IPS DF 6.9 (cell line): ENCODE measurements around the gene EFCAB8.

Source experiments
- DNase-seq: peaks from one replicate; pipeline ENCODE4 v3.0.0-alpha.2; 2013; ENCODE audit warnings: low read depth, low spot score
- H3K27ac ChIP-seq: one replicate; pipeline ENCODE4 v1.5.1; 2013; ENCODE audit warnings: low read length, control low read depth
- H3K27me3 ChIP-seq: 2 replicates; pipeline ENCODE4 v1.6.1; 2013; ENCODE audit warnings: mild to moderate bottlenecking, low read length; ENCODE audit not compliant: control insufficient read depth, insufficient read depth
- H3K36me3 ChIP-seq: 2 replicates; pipeline ENCODE4 v1.6.1; 2013; ENCODE audit warnings: low read length; ENCODE audit not compliant: control insufficient read depth, insufficient read depth
- H3K4me1 ChIP-seq: 2 replicates; pipeline ENCODE4 v1.6.1; 2013; ENCODE audit warnings: low read length; ENCODE audit not compliant: control insufficient read depth, insufficient read depth
- H3K4me3 ChIP-seq: 2 replicates; pipeline ENCODE4 v1.5.1; 2013; ENCODE audit warnings: mild to moderate bottlenecking, low read length
- H3K9me3 ChIP-seq: 2 replicates; pipeline ENCODE4 v1.6.1; 2013; ENCODE audit warnings: low read length, inconsistent platforms; ENCODE audit not compliant: control insufficient read depth, insufficient read depth
- WGBS: extraction: QIAGEN DNeasy Blood & Tissue Kit; methylation state at CpG from one replicate; pipeline ENCODE4 v1.1.7; 2013; ENCODE audit warnings: mixed read lengths, missing lambda C conversion rate; ENCODE audit not compliant: insufficient read length, insufficient coverage; 5-methylcytosine and 5-hydroxymethylcytosine counted together

The EFCAB8 gene

GRCh38 chr20:32909451-32909850 lies 50.7 kb downstream of the EFCAB8 start:
- no CpG with 5 or more reads among the region's 9 CpGs for WGBS
- Histone ChIP-seq H3K4me3 (no peak overlapping the region), H3K27ac (no peak overlapping the region), H3K36me3 (no peaks in the 10 kb centered on the region), H3K4me1 (no peaks in the 10 kb centered on the region), H3K27me3 (no peaks in the 10 kb centered on the region), H3K9me3 (no peaks in the 10 kb centered on the region)
- DNase-seq: no peak

GRCh38 chr20:32909896-32910571 lies 51.3 kb downstream of the EFCAB8 start:
- Histone ChIP-seq H3K36me3 (no peaks in the 10 kb centered on the region), H3K9me3 (no peaks in the 10 kb centered on the region), H3K4me3 (no peak overlapping the region), H3K4me1 (no peaks in the 10 kb centered on the region), H3K27ac (no peak overlapping the region), H3K27me3 (no peaks in the 10 kb centered on the region)
- WGBS: no CpG with 5 or more reads among the region's 14 CpGs
- no peak for DNase-seq

GRCh38 chr20:32911355-32911754 lies 52.6 kb downstream of the EFCAB8 start:
- Histone ChIP-seq H3K36me3 (no peaks in the 10 kb centered on the region), H3K9me3 (no peaks in the 10 kb centered on the region), H3K27me3 (no peaks in the 10 kb centered on the region), H3K4me3 (no peak overlapping the region; the same call in 1 of the 2 replicates), H3K27ac (no peak overlapping the region), H3K4me1 (no peaks in the 10 kb centered on the region)
- no CpG with 5 or more reads among the region's 13 CpGs for WGBS
- no peak for DNase-seq

GRCh38 chr20:32912688-32913087 lies 54.0 kb downstream of the EFCAB8 start:
- H3K9me3 ChIP-seq: no peaks in the 10 kb centered on the region
- H3K4me3 ChIP-seq: no peak overlapping the region
- no peaks in the 10 kb centered on the region for H3K4me1 ChIP-seq
- H3K27ac ChIP-seq: no peak overlapping the region
- no CpG with 5 or more reads among the region's 1 CpG for WGBS
- no peaks in the 10 kb centered on the region for H3K27me3 ChIP-seq
- no peak for DNase-seq
- H3K36me3 ChIP-seq: no peaks in the 10 kb centered on the region

- Histone ChIP-seq H3K27ac (no peak overlapping the region), H3K9me3 (no peaks in the 10 kb centered on the region), H3K4me3 (no peak overlapping the region), H3K36me3 (no peaks in the 10 kb centered on the region), H3K27me3 (no peaks in the 10 kb centered on the region), H3K4me1 (no peaks in the 10 kb centered on the region)
- no CpG with 5 or more reads among the region's 1 CpG for WGBS
- no peak for DNase-seq
These were observed 55.3 kb downstream of the EFCAB8 start for GRCh38 chr20:32914031-32914430.

GRCh38 chr20:32917191-32917950 lies 58.6 kb downstream of the EFCAB8 start:
- no CpG with 5 or more reads among the region's 9 CpGs for WGBS
- DNase-seq: no peak
- Histone ChIP-seq H3K36me3 (no peaks in the 10 kb centered on the region), H3K9me3 (no peaks in the 10 kb centered on the region), H3K27ac (no peak overlapping the region), H3K4me1 (no peaks in the 10 kb centered on the region), H3K27me3 (no peaks in the 10 kb centered on the region), H3K4me3 (no peak overlapping the region)

- Histone ChIP-seq H3K36me3 (no peaks in the 10 kb centered on the region), H3K4me1 (no peaks in the 10 kb centered on the region), H3K27me3 (no peaks in the 10 kb centered on the region), H3K4me3 (no peak overlapping the region), H3K9me3 (no peaks in the 10 kb centered on the region), H3K27ac (no peak overlapping the region)
- WGBS: no CpG with 5 or more reads among the region's 12 CpGs
- no peak for DNase-seq
These were observed 59.6 kb downstream of the EFCAB8 start for GRCh38 chr20:32918296-32918695.

GRCh38 chr20:32918751-32919150 lies 60.0 kb downstream of the EFCAB8 start:
- Histone ChIP-seq H3K4me1 (no peaks in the 10 kb centered on the region), H3K4me3 (no peak overlapping the region), H3K36me3 (no peaks in the 10 kb centered on the region), H3K27ac (no peak overlapping the region), H3K9me3 (no peaks in the 10 kb centered on the region), H3K27me3 (no peaks in the 10 kb centered on the region)
- no peak for DNase-seq
- no CpG with 5 or more reads among the region's 1 CpG for WGBS

GRCh38 chr20:32920066-32920465 lies 61.3 kb downstream of the EFCAB8 start:
- H3K36me3 ChIP-seq: no peaks in the 10 kb centered on the region
- DNase-seq: no peak
- H3K27me3 ChIP-seq: no peaks in the 10 kb centered on the region
- H3K4me1 ChIP-seq: no peaks in the 10 kb centered on the region
- no peak overlapping the region for H3K27ac ChIP-seq
- no CpG with 5 or more reads among the region's 12 CpGs for WGBS
- no peak overlapping the region for H3K4me3 ChIP-seq
- no peaks in the 10 kb centered on the region for H3K9me3 ChIP-seq

GRCh38 chr20:32920530-32921298 lies 62.0 kb downstream of the EFCAB8 start:
- no peaks in the 10 kb centered on the region for H3K9me3 ChIP-seq
- no peak for DNase-seq
- H3K4me1 ChIP-seq: no peaks in the 10 kb centered on the region
- no peaks in the 10 kb centered on the region for H3K27me3 ChIP-seq
- no peak overlapping the region for H3K27ac ChIP-seq
- WGBS: no CpG with 5 or more reads among the region's 6 CpGs
- no peak overlapping the region for H3K4me3 ChIP-seq
- H3K36me3 ChIP-seq: no peaks in the 10 kb centered on the region
